ENCODE data around the gene MYO6.
A peak's percentile ranks its signal among the peaks of the same experiment; 100 is the strongest.

Gene MYO6

GRCh38 chr6:75830959-75831885 is 82.2 kb downstream of the MYO6 start:
- DNase-seq: no peak

DNA sequence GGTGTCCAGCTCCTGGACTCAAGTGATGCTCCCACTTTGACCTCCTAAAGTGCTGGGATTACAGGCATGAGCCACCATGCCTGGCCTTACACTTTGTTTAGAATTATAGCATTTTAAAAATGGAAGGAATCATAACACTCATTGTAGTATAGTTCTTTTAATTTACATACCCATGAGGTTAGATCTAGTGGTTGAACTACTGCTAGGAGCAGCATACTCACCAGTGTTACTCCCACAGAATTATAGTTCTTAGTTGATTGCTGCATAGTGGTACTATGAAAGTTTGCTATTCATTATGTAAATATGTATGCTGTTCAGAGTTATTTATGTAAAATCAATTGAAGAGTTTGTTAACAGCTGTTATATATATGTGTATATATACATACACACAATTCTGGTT is 85.4 kb downstream of the MYO6 start:
- DNase-seq: no peak

- DNase-seq: no peak
These were observed 93.2 kb downstream of the MYO6 start for GRCh38 chr6:75842191-75842590.

GRCh38 chr6:75842732-75843131 is 93.7 kb downstream of the MYO6 start:
- DNase-seq: no peak

- no peak for DNase-seq
These were observed 94.4 kb downstream of the MYO6 start for GRCh38 chr6:75843396-75843795.

GRCh38 chr6:75848274-75848673 is 99.2 kb downstream of the MYO6 start:
- no peak for DNase-seq

DNA sequence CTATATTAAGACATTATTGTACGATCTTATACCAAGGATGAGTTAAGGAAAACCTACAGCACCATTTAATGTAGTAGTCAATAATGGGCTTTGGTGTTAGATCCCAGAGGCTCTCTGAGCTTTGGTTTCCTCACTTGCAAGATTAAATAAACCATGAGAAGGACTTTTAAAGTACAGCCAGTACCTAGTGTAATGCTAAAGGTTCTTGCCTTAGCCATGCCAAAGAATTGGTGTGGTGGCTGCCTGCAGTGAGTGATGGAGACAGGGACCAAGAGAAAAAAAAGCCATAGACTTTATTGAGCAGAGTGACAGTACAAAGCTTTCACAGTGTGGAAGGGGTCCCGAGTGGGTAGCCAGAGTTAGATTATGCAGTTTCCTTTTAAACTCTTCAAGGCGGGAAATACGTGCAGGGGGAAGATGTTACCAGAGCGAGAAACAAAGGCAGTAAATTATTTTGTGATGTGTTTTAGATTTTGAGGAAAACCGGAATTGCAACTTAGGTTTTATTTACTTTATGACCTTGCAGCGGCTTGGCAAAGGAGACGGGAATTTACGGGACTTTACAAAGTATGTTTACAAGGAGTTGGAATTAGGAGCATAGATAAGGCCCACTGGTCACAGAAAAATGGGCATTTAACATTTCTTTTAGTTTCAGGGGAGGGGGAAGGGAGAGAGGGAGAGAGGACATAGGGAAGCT is 100.4 kb downstream of the MYO6 start:
- no peak for DNase-seq

GRCh38 chr6:75850026-75850833 is 101.2 kb downstream of the MYO6 start:
- no peak for DNase-seq

DNA sequence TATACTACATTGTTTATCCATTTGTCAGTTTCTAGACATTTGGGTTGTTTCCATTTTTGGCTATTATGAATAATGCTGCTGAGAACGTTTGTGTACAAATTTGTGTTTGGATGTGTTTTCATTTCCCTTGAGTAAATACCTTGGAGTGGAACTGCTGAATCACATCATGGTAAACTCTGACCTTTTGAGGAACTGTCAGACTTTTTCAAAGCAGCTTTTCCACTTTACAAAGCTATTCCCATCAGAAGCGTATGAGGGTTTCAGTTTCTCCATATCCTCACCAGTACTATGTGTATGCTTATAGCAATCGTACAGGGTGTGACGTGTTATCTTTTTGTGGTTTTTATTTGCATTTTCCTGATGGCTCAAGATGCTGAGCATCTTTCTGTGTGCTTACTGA is 103.7 kb downstream of the MYO6 start:
- no peak for DNase-seq

GRCh38 chr6:75853806-75854205 is 104.8 kb downstream of the MYO6 start:
- no peak for DNase-seq

DNA sequence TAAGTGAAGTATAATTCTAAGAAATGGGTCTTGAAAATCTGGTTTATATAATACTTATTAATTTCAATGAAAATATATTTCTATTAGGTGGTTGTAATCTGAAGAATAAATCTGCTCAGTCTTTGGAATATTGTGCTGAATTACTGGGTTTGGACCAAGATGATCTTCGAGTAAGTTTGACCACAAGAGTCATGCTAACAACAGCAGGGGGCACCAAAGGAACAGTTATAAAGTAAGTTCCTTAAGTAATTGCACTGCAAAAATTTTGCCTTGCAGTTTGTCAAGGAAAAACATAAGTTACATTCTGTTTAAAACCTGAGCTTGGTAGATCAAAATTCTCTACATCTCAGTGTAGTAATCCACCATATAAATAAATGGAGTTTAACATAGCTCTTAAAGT is 106.0 kb downstream of the MYO6 start:
- DNase-seq: no peak

DNA sequence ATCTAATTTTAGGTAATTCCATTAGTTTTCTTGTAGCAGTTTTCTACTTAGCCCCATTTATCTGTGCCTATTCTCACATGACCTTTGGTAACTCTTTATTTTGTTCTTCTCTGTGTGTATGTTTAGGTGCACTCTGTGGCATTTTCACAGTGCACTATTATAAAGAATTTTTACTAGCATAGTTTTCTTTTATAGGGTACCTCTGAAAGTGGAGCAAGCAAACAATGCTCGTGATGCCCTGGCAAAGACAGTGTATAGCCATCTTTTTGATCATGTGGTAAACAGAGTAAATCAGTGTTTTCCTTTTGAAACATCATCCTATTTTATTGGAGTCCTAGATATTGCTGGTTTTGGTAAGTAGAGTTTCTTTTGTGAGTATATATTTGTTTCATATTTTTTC is 107.9 kb downstream of the MYO6 start:
- DNase-seq: no peak

DNA sequence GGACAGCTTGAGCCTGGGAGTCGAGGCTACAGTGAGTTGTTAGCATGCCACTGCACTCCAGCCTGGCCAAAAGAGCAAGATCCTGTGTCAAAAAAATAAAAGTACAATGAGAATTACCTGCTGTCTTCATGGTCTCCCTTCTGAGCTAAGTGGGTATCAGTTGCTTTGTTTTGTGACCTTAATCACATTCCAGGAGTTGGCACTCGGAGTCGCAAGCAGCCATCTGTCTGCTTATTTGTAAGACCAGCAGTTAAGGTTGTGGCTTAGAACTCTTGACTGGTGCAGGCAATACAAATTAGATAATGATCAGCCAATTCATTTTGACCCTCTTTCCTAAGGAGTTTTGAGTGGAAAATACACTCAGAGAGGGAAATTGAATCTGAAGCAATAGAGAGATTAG is 114.0 kb downstream of the MYO6 start:
- DNase-seq: no peak

DNA sequence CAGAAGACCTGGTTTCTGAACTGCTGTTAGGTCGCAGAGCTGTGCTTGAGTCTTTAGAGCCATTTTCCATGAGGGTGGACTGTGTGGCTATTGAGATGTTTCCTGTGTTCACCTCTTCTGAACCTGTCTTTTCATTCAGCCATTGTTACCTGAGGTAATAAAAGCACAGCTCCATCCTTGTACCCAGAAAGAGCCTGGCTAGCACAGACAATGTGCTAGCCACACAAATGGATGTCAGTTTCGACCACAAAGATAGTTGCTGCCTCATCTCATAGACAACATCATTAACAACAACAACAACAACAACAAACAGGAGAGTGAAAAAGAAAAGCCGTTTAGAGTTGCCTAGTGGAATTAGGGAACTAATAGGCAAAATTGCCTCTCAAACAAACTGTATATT is 114.7 kb downstream of the MYO6 start:
- DNase-seq: no peak

- DNase-seq: no peak
These were observed 115.4 kb downstream of the MYO6 start for GRCh38 chr6:75864446-75864845.

DNA sequence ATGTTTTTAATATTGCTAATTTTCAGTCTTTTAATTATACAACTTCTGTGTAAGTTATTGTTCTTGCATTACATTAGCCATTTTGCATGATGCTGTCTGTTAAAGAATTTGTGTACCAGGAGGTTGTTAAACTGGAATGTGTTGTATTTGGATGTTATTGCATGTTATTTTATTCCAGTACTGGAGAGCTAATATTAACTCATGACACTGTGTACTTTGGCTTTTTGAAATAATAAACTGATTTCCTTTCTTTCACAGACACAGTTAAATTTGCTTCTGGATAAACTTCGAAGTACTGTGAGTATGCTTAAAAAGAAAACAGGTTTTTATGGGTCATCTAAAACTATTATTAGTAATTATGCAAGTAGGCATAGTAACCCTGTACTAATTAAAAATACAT is 121.3 kb downstream of the MYO6 start:
- DNase-seq: no peak

GRCh38 chr6:75874224-75874623 is 125.2 kb downstream of the MYO6 start:
- DNase-seq: no peak

DNA sequence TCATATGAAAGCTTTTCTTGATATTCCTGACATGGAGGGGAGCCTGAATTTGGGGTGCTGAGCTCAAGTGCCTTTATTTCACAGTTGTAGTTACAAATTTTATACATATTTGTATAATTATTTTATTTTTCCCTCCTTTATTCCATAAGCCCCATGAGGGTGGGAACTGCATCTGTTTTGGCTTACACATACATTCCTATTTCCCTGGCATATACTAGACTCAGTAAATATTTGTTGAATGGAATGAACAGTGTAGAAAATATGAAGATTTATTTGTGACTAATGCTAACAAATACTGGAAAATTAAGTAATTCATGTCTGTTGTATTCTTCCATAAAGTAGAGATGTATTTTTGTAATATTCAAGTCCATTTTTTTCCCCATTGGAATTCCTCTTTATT is 127.1 kb downstream of the MYO6 start:
- no peak for DNase-seq

DNA sequence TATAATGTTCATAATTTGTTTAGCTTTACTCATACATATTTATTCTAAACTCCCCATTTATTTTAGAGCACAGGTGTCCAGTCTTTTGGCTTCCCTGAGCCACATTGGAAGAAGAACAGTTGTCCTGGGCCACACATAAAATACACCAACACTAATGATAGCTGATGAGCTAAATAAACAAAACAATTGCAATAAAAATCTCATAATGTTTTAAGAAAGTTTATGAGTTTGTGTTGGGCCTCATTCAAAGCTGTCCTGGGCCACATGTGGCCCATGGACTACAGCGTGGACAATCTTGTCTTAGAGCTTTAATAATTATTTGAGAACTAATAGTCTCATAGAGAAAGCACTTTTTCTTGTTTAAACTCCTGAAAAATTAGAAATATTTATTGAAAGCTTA is 131.3 kb downstream of the MYO6 start:
- DNase-seq: no peak

GRCh38 chr6:75882734-75883133 is 133.7 kb downstream of the MYO6 start:
- no peak for DNase-seq

GRCh38 chr6:75884822-75885221 is 135.8 kb downstream of the MYO6 start:
- no peak for DNase-seq

- no peak for DNase-seq
These were observed 143.3 kb downstream of the MYO6 start for GRCh38 chr6:75892384-75892783.

DNA sequence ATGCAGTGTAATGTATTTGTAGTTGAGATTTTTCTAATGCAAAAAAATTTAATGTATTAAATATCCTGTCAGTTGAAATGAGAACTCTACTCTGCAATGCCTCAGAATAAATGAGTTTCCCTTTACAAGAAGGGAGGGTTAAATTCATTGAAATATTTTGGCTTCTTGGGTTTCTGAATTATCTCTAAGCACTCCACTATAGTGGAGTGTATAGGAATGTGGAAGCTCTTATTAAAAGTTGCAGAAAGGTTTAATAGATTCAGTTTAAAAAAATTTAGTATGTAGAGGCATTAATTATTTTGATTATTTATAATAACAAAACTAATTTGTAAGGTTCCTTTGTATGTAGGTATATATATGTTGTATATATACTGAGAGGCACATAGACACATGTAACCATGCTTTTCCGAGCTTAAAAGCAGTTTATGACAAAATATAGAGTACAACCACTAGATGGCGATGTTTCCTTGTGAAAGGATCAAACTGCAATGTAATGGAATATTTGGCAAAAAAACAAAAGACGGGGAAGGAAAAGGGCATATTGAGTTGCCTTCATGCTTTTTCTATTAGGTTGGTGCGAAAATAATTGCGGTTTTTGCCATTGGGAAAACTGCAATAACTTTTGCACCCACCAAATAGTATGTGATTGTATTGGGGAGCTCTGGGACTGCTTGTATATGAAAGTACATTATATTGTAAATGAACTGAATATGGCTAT is 144.2 kb downstream of the MYO6 start:
- DNase-seq: peak; percentile 41
